ENCODE results near the gene TESMIN.

TESMIN gene

GRCh38 chr11:68704887-68705286 lies 46.4 kb downstream of the TESMIN start:
- no peak for DNase-seq

DNA sequence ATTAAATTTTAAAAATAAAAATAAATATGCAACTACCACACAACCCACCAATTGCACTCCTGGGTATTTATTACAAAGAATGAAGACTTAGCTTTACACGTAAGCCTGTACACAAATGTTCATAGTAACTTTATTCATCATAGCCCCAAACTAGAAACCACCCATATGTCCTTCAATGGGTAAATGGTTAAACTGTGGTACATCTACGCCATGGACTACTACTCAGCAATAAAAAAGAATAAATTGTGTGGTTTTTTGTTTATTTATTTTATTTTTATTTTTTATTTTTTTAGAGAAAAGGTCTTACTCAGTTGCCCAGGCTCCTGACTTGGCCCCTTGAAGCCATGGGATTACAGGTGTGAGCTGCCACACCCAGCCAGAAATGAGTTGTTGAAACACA lies 52.3 kb downstream of the TESMIN start:
- DNase-seq = no peak

DNA sequence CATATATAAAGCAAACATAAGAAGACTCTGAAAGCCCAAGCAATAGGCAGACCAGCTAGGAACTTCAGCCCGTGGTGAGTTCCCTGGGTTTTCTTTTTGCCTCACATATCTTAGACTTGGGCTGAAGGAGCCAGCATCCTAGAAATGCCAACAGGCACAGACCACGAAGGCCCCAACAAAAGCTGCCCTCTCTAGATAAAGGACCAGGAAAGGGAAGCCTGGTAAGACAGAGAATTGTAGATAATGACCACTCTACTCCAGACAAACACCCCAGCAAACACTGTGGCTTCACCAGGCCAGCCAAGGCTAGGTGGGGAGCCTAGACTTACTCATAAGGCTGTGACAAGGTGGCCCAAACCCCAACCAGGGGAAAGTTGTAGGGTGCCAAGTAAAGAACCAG lies 55.8 kb downstream of the TESMIN start:
- no peak for DNase-seq

- DNase-seq = no peak
Measured at GRCh38 chr11:68694431-68695297, 56.7 kb downstream of the TESMIN start.

DNA sequence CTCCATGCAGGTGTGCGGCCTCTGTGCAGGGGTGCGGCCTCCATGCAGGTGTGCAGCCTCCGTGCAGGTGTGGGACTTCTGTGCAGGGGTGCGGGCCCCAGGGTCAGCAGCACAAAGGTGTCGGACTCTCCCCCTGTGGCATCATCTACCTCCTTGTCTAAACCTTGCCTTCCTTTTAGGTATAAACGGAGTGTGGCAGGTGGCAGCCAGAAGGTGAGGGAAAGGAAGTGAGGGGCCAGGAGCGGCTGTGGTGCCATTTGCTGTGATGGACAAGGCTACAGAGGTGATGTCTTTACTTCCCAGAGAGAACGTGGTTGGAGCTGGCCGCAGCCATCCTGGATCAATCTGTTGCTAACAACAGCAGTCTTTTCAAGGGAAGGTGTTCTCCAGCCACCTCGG lies 57.8 kb downstream of the TESMIN start:
- DNase-seq = no peak

- no peak for DNase-seq
Measured at GRCh38 chr11:68692871-68693483, 58.3 kb downstream of the TESMIN start.

GRCh38 chr11:68692115-68692514 lies 59.2 kb downstream of the TESMIN start:
- no peak for DNase-seq

DNA sequence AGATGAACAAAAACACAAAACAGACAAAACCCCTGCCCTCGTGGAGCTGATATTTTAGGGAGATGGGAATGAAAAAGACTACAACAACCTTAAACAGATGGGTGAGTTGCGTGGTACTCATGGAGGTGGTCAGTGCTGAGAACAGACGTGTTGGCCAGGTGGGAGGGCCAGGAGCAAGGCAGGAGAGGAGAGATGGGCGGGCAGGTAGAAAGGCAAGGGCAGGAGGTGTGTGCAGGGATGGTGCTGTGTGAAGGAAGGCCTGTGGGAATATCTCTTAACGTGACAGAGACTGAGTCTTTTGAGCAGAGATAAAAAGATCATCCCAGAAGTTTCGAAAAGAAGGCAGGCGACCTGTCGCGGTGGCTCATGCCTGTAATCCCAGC lies 59.9 kb downstream of the TESMIN start:
- DNase-seq = no peak

- DNase-seq = no peak
Measured at GRCh38 chr11:68690671-68691401, 60.5 kb downstream of the TESMIN start.

DNA sequence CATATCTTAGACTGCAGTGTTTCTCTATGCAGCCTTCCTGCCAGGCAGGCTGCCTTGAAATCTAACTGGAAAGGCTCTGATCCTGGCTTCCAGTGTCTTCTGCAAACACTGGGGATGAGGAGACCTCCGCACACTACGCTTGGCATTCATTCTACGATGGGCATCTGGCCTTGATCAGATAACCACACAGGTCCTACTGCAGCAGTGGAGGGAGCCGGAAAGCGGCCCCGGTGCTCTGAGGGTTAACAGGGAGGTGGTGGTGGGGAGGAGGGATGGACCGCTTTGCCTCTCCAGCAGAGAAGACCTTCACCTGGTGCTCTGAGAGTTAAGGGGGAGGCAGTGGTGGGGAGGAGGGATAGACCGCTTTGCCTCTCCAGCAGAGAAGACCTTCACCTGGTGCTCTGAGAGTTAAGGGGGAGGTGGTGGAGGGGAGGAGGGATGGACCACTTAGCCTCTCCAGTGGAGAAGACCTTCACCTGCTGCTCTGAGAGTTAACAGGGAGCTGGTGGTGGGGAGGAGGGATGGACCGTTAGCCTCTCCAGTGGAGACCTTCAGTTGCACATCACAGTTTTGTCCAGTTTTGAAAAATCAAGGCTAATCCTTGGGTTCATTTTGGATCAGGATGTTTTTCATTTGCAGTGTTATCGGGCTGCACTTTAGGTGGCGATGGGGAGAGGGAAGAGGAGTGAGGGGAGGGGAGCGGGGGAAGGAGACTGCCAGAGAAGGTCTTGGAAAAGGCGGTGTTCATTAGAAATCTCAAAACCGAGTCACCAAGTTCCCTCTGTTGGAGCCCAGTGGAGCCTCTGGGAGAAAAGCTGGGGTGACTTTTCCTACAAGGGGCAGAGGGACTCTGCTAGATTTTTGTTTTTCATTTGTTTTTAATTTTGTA lies 61.3 kb downstream of the TESMIN start:
- no peak for DNase-seq

DNA sequence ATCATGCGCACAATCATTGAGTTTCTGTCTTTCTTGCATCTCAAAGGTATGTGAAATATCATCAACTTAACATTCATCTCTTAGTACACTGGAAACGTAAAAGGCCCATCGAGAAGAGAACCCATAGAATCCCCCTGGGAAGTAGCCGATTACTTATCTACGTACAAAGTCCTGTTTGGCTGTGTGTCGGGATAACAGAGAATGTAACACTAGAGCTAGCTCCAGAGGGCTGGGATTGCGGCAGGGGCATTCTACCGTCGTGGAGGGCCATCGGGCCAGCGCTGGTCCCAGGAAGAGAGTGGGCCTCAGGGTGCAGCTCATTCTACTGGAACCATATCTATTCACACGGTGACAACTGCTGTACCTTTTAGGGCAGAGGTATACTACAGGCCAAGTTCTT lies 62.4 kb downstream of the TESMIN start:
- no peak for DNase-seq

DNA sequence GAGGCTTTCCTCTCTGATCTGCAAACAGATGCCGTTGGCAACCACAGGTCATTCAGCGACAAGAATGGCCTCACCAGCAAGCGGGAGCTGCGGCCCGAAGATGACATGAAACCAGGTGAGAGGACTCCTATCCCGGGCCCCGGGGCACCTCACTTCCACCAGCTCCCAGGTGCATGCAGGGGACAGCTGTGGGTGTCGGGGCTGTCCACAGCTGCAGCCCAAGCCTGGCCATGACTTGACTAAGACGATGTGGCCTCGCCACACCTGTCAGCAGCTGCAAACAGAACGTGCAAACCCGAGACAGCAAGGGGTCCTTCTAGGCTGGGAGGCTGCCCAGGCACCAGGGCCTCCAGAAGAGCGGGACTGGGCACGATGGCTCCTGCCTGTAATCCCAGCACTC lies 63.3 kb downstream of the TESMIN start:
- DNase-seq = no peak

DNA sequence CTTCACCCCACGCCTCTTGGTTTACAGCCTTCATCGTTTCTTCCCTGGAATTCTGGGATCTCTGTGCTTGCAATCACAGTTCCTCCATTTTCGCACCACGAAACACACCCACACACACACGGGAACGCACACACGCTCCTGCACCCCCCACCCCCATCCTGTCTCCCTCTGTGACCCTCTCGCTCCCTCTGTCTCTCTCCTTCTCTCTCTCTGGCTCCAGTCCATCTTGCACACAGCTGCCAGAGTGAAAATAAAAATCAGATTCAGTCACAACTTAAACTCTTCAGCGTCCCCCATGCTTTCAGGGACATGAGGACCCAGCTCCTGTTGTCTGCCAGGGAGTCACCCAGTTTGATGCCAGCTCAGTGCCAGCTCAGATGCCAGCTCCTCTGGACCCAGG lies 64.0 kb downstream of the TESMIN start:
- DNase-seq = no peak

GRCh38 chr11:68686486-68686885 lies 64.8 kb downstream of the TESMIN start:
- DNase-seq = no peak

DNA sequence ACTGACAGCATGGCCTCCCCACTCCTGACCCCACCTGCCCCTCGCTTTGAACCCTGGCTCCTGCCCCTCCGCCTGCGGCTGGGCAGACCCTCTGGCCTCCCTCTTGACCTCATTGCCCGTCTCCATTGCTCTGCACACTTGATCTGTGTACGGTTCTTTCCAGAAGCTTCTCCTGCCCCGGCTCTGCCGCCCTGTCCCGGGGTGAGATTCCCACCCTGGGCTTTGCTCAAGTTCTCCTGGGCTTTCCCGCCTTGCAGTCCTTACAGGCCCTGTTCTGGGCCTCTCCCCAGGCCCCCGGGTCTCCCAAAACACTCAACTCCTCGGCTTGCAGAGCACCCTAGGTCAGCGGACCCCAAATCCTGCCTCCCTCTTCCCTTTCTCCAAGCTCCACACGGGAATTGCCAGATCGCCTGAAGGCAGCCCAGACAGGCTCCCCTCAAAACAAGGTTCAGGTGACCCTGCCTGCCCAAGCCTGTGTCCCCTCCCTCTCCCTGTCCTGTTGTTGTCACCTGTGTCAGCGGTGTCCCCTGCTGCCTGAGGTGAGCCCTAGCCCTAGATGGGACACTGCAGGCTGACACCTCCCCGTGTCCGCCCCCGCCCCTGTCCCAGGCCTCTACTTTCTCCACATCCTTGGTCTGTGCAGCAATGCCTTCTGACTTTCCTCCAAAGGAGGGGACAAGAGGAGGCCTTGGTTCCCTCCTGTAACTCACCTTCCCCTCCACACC lies 65.5 kb downstream of the TESMIN start:
- no peak for DNase-seq

DNA sequence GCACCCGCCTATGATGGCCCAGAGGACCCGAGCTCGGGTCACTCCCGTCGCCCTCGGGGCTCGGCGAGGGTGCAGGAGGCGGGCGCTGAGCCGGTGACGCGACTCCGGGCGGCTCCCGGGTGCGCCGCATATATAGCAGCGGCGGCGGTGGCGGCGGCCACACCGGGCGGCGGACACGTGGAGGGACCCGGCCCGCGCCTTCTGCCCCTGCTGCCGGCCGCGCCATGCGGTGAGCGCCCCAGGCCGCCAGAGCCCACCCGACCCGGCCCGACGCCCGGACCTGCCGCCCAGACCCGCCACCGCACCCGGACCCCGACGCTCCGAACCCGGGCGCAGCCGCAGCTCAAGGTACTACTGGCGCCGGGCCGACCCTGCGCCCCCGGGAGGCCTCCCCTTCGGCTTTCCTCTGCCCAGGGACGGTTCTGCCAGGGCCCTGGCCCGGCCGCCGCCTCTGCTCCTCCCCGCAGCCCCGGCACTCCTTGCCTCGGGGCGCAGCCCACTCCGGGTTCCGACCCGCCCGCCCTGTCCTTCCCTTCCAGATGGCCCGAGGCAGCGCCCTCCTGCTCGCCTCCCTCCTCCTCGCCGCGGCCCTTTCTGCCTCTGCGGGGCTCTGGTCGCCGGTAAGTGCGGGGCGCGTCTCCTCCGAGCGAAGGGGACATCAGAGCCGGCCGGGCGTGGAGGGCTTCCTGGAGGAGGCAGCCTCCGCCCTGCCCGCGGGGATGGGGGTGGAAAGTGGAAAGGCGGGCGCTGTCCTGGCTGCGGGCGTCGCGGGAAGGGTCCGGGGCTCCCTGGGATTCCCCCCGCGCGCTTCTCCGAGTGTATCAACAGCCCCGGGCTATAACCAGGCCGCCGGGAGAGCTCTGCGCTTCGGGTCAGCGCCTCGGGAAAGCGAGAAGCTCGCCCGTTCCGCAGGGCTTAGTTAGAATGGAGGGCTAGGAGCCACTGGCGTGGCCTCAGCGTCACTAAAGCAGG lies 66.6 kb downstream of the TESMIN start, which contains the start of gene GAL:
Gene GAL (plus strand): TSS at position 160 of the 972 bp plus-strand sequence. CDS start 380 bp downstream, at position 540.
- DNase-seq = no peak

- DNase-seq = no peak
Measured at GRCh38 chr11:68683536-68684384, 67.6 kb downstream of the TESMIN start.

DNA sequence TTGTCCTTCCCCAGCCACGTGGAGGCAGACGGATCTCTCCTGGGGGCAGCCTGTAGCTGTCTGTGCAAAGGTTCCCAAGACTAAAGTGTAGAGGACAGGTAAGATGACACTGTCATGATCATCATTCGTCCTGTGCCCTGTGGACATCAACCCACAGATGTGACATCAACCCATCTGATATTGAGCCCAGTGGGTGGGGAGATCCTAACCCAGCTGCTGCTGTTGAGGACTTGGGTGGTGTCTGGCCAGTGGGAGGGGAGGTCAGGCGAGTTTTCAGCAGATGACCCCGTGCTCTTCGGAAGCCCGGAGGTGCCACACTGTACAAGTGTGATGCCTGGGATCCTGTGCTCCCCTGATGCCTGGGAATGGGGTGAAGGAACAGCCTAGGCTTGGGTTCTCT lies 68.2 kb downstream of the TESMIN start:
- DNase-seq = no peak

- no peak for DNase-seq
Measured at GRCh38 chr11:68682531-68682961, 68.8 kb downstream of the TESMIN start.
